K562 (cell line): ENCODE data around the gene RERE. TPM values are rescaled to one million over a fixed set of nuclear protein-coding genes. Genes with fewer than 3 reads are reported as not detected.

Experiments
- ATAC-seq: fragments of 200-7000 bp; cut with Tn5 transposase; 3 replicates; pipeline ENCODE4 v1.9.1; 2020; ENCODE audit warnings: moderate library complexity
- BruUV-seq: library from RNA; stranded (reverse); fragments of 400-500 nt; replicated peaks from 2 replicates; lab custom pipeline; 2021; lab: Mats Ljungman, UMichigan
- CTCF ChIA-PET: fragments of 300-600 bp; formaldehyde crosslinking; extraction: SDS; loops from one replicate; lab custom pipeline; 2021; ENCODE audit warnings: low intra/inter-chr PET ratio; lab: Yijun Ruan, JAX
- POLR2A ChIA-PET: fragments of 300-600, 350-650 bp; sonication (Branson Sonifier 250); formaldehyde crosslinking; extraction: SDS; loops from one replicate; lab custom pipeline; 2021; ENCODE audit warnings: antibody characterized with exemption, inconsistent platforms; lab: Yijun Ruan, JAX
- DNase-seq, 4 experiments: peaks; one replicate each; pipeline versions ENCODE4 v3.0.0 to v3.0.0-alpha.2; 2011 to 2018; ENCODE audit warnings: low spot score in 3 of 4, mixed read lengths in 3 of 4; ENCODE audit errors: extremely low read depth in 1 of 4
- FAIRE-seq: peaks from 2 replicates; lab custom pipeline; 2011; peaks lifted over from hg19 to GRCh38; lab: Jason Lieb, UNC
- H2AFZ ChIP-seq: 2 replicates; pipeline ENCODE4 v1.6.0; 2011; ENCODE audit warnings: low read depth, low read length, control low read depth, inconsistent platforms
- H3K27ac ChIP-seq: fragments of 200-600 bp; 3 replicates; pipeline ENCODE4 v1.8.0; 2011; ENCODE audit warnings: low read depth, mild to moderate bottlenecking, control low read depth, inconsistent platforms, low read length, moderate library complexity, mixed read lengths; ENCODE audit errors: extremely low read depth
- H3K27me3 ChIP-seq, 2 experiments: fragments of 300-600 bp in 1 of 2; 2 replicates in 1 of 2; 3 replicates in 1 of 2; pipeline versions ENCODE4 v1.6.0 to v1.8.0; 2011; ENCODE audit warnings: inconsistent platforms in 2 of 2, low read length in 2 of 2, mild to moderate bottlenecking in 1 of 2, mixed read lengths in 1 of 2, moderate library complexity in 1 of 2; ENCODE audit not compliant: control insufficient read depth in 2 of 2, insufficient read depth in 2 of 2
- H3K36me3 ChIP-seq: fragments of 300-600 bp; 3 replicates; pipeline ENCODE4 v1.8.0; 2011; ENCODE audit warnings: mild to moderate bottlenecking, low read length, inconsistent platforms; ENCODE audit not compliant: control insufficient read depth, insufficient read depth
- H3K4me1 ChIP-seq, 2 experiments: fragments of 200-600 bp in 1 of 2; replicated peaks in 1 of 2; 2 replicates in 1 of 2; 3 replicates in 1 of 2; pipeline versions ENCODE4 v1.5.1 to v1.8.0; 2011; ENCODE audit warnings: inconsistent platforms in 2 of 2, low read length in 2 of 2, mild to moderate bottlenecking in 1 of 2, mixed read lengths in 1 of 2, moderate library complexity in 1 of 2; ENCODE audit not compliant: control insufficient read depth in 2 of 2, insufficient read depth in 2 of 2
- H3K4me2 ChIP-seq: 2 replicates; pipeline ENCODE4 v1.6.1; 2011; ENCODE audit warnings: low read length, control low read depth, inconsistent platforms, mixed read lengths; ENCODE audit not compliant: insufficient read depth
- H3K4me3 ChIP-seq: fragments of 200-600 bp; sonication (generic), shearing (Covaris generic); 2 replicates; pipeline ENCODE4 v1.5.1; 2016; ENCODE audit warnings: control low read depth, inconsistent platforms
- H3K79me2 ChIP-seq: fragments of 200-600 bp; 3 replicates; pipeline ENCODE4 v1.8.0; 2011; ENCODE audit warnings: low read length, inconsistent platforms; ENCODE audit not compliant: control insufficient read depth, insufficient read depth
- H3K9ac ChIP-seq, 2 experiments: 2 replicates each; pipeline versions ENCODE4 v1.6.0 to v1.6.1; 2011; ENCODE audit warnings: low read depth in 2 of 2, low read length in 2 of 2, control low read depth in 1 of 2, inconsistent platforms in 1 of 2, mild to moderate bottlenecking in 1 of 2, mixed read lengths in 1 of 2; ENCODE audit not compliant: insufficient read depth in 1 of 2
- H3K9me1 ChIP-seq: one replicate; pipeline ENCODE4 v1.6.0; 2011; ENCODE audit warnings: inconsistent platforms, mild to moderate bottlenecking, low read length, moderate library complexity; ENCODE audit not compliant: control insufficient read depth, insufficient read depth
- H3K9me3 ChIP-seq: replicated peaks from 2 replicates; pipeline ENCODE4 v1.5.1; 2011; ENCODE audit warnings: low read depth, low read length, inconsistent platforms; ENCODE audit not compliant: control insufficient read depth, insufficient read depth
- H4K20me1 ChIP-seq: replicated peaks from 2 replicates; pipeline ENCODE4 v1.6.1; 2011; ENCODE audit warnings: low read length, inconsistent platforms, mixed read lengths; ENCODE audit not compliant: control insufficient read depth, insufficient read depth
- ARHGAP35 ChIP-seq: fragments of 450-650 bp; IDR thresholded peaks from 2 replicates; pipeline ENCODE4 v1.6.1; 2018; ENCODE audit not compliant: partially characterized antibody
- CBX3 ChIP-seq, 2 experiments: IDR thresholded peaks; 1 replicate in 1 of 2; 2 replicates in 1 of 2; pipeline ENCODE4 v1.6.1; 2012; ENCODE audit warnings: inconsistent platforms in 2 of 2, low read length in 2 of 2, borderline replicate concordance in 1 of 2, control low read depth in 1 of 2
- CREB3 ChIP-seq: fragments of 450-650 bp; conservative IDR thresholded peaks from 2 replicates; pipeline ENCODE4 v1.6.1; 2016; ENCODE audit warnings: missing genetic modification characterization, low read depth, mild to moderate bottlenecking, missing compliant biosample characterization, moderate library complexity
- DACH1 ChIP-seq: fragments of 450-650 bp; IDR thresholded peaks from 2 replicates; pipeline ENCODE4 v1.6.1; 2018; ENCODE audit not compliant: partially characterized antibody
- GABPB2 ChIP-seq: fragments of 250-450 bp; sonication (Bioruptor Pico); conservative IDR thresholded peaks from 2 replicates; pipeline ENCODE4 v1.5.1; 2021; ENCODE audit warnings: mild to moderate bottlenecking
- KDM1A ChIP-seq, 2 experiments: fragments of 450-650 bp; IDR thresholded peaks; 2 replicates each; pipeline ENCODE4 v1.6.1; 2016; ENCODE audit warnings: mild to moderate bottlenecking in 2 of 2
- NFRKB ChIP-seq: fragments of 450-650 bp; IDR thresholded peaks from 2 replicates; pipeline ENCODE4 v1.6.1; 2016; ENCODE audit warnings: low read depth
- TBP ChIP-seq: optimal IDR thresholded peaks from 2 replicates; pipeline ENCODE3; 2011; ENCODE audit warnings: low read depth, low read length, improper control_type of control experiment
- ZNF184 ChIP-seq: sonication (generic); formaldehyde crosslinking; IDR thresholded peaks from 2 replicates; pipeline ENCODE4 v1.5.0; 2020; ENCODE audit warnings: missing genetic modification reagents
- ZNF263 ChIP-seq: sonication (generic); formaldehyde crosslinking; IDR thresholded peaks from 2 replicates; pipeline ENCODE4 v1.8.0; 2022; ENCODE audit warnings: mild to moderate bottlenecking, missing genetic modification reagents, borderline replicate concordance
- ZNF280B ChIP-seq: fragments of 250-450 bp; sonication (Bioruptor Pico); IDR thresholded peaks from 2 replicates; pipeline ENCODE4 v1.5.1; 2021; ENCODE audit warnings: mild to moderate bottlenecking
- ZNF518B ChIP-seq: fragments of 250-450 bp; sonication (Bioruptor Pico); IDR thresholded peaks from 2 replicates; pipeline ENCODE4 v1.5.0; 2021; ENCODE audit warnings: mild to moderate bottlenecking, moderate library complexity
- WGBS: fragments of 100-300 bp; shearing (Covaris generic); methylation state at CpG from one replicate; pipeline ENCODE4 v1.1.6; 2016; ENCODE audit warnings: low coverage, mixed read lengths; ENCODE audit not compliant: insufficient coverage; ENCODE audit errors: missing lambda C conversion rate; 5-methylcytosine and 5-hydroxymethylcytosine counted together
- in situ Hi-C: fragments of 300-500 bp; cut with MboI; formaldehyde crosslinking; loops from 4 replicates; pipeline ENCODE4 v1.15.0; 2018; ENCODE audit warnings: inconsistent platforms, mixed read lengths
- intact Hi-C: fragments of 100-400 bp; cut with micrococcal nuclease; formaldehyde crosslinking; loops from 2 replicates; pipeline ENCODE4 v1.14.2; 2022
- polyA plus RNA-seq, 8 experiments: library from polyadenylated mRNA; depleted of rRNA in 4 of 8; stranded (reverse) in 5 of 8; unstranded in 3 of 8; fragments of >200 nt; fragmentation: Nextera tagmentation in 2 of 8; fragmentation: Illumina TruSeq in 1 of 8; extraction: Ambion mirVana in 2 of 8; extraction: Trizol in 1 of 8; gene quantifications; 2 replicates each; pipeline versions ENCODE4 v1.2.1 to v1.2.3, GENCODE V29; 2011 to 2014; ENCODE audit warnings: inconsistent platforms in 1 of 8, missing spikeins in 1 of 8
- total RNA-seq, 7 experiments: library from RNA; depleted of rRNA in 6 of 7; stranded (reverse); fragments of >200 nt in 6 of 7; fragmentation: Illumina TruSeq in 2 of 7; extraction: Trizol in 2 of 7; gene quantifications; 2 replicates each; pipeline versions ENCODE4 v1.2.1 to v1.2.3, GENCODE V29; 2011 to 2021; ENCODE audit warnings: low replicate concordance in 1 of 7

Gene RERE
- total and polyA plus RNA-seq, 9 of the 15 experiments (the other 6 are each of a cell fraction or from before 2014, with no cell fraction given) = 3.0 to 51.5 (median 13.4) TPM

- TF ChIP-seq ZNF518B = no peak
- no peak for TF ChIP-seq CREB3
- TF ChIP-seq NFRKB = no peak
- TF ChIP-seq GABPB2 (CRISPR knock-in tag) = no peak
Measured at GRCh38 chr1:8740034-8740449, 77.4 kb downstream of the RERE start (continued).

GRCh38 chr1:8739377-8739776, 78.1 kb downstream of the RERE start:
- no peak overlapping the region for H3K9ac ChIP-seq
- no peaks in the 10 kb centered on the region for H3K4me1 ChIP-seq
- peak; percentile 62; the same call in 2 of the 3 replicates for ATAC-seq
- no peak overlapping the region for H3K4me3 ChIP-seq
- in situ Hi-C loops (no loop called here), intact Hi-C loops (no loop called here)
- H3K9me3 ChIP-seq = peaks cover 5% of the 10 kb centered on the region; the same call in 1 of the 2 replicates
- H2AFZ ChIP-seq = no peak overlapping the region
- H3K36me3 ChIP-seq = peaks cover 5% of the 10 kb centered on the region; the same call in 2 of the 3 replicates
- WGBS = 77% methylated on average over 4 of the region's 4 CpGs
- H3K27ac ChIP-seq = no peak overlapping the region
- FAIRE-seq = peak; percentile 54
- H3K27me3 ChIP-seq = no peaks in the 10 kb centered on the region
- POLR2A ChIA-PET = interaction anchor here (1.4 kb wide), 1 partner anchor 13 kb away, joined by 3 read pairs; no protein-coding TSS in a partner anchor
- DNase-seq = peak in 2 of 4 experiments; percentile 18 to 44
- H4K20me1 ChIP-seq = no peaks in the 10 kb centered on the region
- BruUV-seq = no TSS peak
- CTCF ChIA-PET = no interaction called here
- peaks cover 20% of the 10 kb centered on the region for H3K79me2 ChIP-seq
- no peaks in the 10 kb centered on the region for H3K9me1 ChIP-seq
- H3K4me2 ChIP-seq = no peak overlapping the region
- TF ChIP-seq ZNF280B (CRISPR knock-in tag) = no peak
- no peak for TF ChIP-seq ZNF263 (CRISPR knock-in tag)
- TF ChIP-seq CREB3 = no peak
- TF ChIP-seq CBX3 (IDR thresholded peaks at IDR 0.05; ENCODE audit: borderline replicate concordance in 1 of 2, low read length in 2 of 2) = peak in 1 of 2 experiments; percentile 96; a peak in 2 of 3 replicates
- 0 out of 4 replicates have a peak, but pooled peaks of 1 of the 2 experiments have one; percentile 29 for TF ChIP-seq KDM1A (IDR thresholded peaks at IDR 0.05)
- no peak for TF ChIP-seq ZNF184 (CRISPR knock-in tag)
- TF ChIP-seq DACH1 = no peak
- no peak for TF ChIP-seq ARHGAP35
- no peak for TF ChIP-seq TBP
